GM12875 (cell line): ENCODE results near the gene ASTN1.

ENCODE experiments used
- H3K4me3 ChIP-seq: one replicate; pipeline ENCODE4 v1.5.1; 2011; ENCODE audit warnings: low read depth, low read length, control low read depth
- TF ChIP-seq, protein P1 (sequence below): IDR thresholded peaks from 2 replicates; pipeline ENCODE4 v1.5.1; 2011; ENCODE audit warnings: low read depth, mild to moderate bottlenecking, control low read depth, inconsistent platforms, low read length, moderate library complexity, borderline replicate concordance; ENCODE audit not compliant: insufficient read depth

Gene ASTN1

DNA sequence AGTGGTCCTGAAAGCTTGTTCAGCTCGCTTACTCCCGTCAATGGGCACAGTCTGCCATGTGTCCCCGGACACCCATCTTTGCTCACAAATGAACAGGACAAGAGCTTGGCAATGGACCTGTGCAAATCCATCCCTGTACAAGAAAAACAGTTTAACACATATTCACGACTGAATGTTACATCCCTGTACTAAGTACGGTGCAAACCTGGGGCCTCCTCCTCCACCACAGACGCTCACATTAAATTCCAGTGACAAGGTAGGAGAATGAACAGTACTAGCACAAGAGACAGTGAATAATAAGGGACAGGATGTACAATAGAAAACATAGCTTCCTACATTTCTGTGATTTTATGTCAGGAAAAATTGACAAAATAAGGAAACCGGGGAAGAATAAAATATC, 187.7 kb downstream of the ASTN1 start:
- no peak overlapping the region for H3K4me3 ChIP-seq
- TF ChIP-seq, protein P1, sequence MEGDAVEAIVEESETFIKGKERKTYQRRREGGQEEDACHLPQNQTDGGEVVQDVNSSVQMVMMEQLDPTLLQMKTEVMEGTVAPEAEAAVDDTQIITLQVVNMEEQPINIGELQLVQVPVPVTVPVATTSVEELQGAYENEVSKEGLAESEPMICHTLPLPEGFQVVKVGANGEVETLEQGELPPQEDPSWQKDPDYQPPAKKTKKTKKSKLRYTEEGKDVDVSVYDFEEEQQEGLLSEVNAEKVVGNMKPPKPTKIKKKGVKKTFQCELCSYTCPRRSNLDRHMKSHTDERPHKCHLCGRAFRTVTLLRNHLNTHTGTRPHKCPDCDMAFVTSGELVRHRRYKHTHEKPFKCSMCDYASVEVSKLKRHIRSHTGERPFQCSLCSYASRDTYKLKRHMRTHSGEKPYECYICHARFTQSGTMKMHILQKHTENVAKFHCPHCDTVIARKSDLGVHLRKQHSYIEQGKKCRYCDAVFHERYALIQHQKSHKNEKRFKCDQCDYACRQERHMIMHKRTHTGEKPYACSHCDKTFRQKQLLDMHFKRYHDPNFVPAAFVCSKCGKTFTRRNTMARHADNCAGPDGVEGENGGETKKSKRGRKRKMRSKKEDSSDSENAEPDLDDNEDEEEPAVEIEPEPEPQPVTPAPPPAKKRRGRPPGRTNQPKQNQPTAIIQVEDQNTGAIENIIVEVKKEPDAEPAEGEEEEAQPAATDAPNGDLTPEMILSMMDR = no peak

DNA sequence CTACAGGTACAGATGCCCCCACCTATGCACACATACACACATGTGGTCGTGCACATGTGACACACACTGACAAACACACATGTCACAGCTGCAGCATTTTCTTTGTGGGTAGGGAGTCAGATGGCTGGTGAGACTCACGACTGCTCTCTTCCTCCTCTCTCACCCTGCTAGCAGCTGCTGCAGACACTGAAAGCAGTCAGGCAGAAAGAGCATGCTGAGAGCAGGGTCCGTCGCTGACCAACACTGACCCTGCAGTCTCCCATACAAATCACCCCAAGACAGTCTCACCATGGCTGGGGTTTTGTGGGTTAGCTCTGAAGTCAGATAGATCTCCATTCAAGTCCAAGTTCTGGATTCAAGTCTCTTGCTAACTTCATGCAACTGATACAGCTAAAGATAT, 188.3 kb downstream of the ASTN1 start:
- H3K4me3 ChIP-seq = no peak overlapping the region
- TF ChIP-seq, protein P1 = no peak

DNA sequence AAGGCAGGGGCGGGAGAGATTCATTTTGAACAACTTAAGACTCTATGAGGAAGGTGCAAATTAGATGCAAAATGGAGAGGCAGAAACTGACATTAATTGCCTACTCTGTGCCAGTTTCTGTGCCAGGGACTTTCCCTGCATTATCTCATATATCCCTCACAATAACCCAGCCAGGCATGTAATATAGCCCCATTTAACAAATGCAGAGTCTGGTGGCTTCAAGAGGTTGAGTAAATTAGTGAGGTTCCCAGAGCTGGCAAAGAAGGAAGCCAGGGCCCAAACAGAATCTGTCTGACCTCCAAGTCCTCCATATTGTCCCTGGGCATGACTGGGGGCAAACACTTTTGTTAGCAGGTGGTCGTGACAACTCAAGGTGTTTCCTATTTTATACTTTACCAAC, 199.8 kb downstream of the ASTN1 start:
- H3K4me3 ChIP-seq = no peak overlapping the region
- TF ChIP-seq, protein P1 = no peak

DNA sequence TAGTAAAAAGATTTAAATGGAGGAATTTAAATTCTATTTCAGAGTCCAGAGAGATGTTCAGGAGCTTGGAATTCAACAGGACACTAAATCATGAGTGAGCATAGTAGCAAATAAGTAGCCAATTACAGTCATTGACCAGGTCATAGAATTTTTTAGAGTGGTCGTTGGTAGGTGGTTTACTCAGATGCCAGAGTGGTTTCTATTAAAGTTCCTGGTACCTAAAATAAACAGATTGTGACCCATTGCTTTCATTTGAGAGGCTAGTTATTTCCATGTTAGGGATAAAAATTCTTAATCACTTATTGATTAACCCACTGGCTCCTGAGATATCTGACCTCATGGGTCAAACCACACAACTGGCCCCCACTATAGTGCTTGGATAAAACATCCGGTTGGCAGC, 201.3 kb downstream of the ASTN1 start:
- H3K4me3 ChIP-seq = no peak overlapping the region
- TF ChIP-seq, protein P1 = no peak

DNA sequence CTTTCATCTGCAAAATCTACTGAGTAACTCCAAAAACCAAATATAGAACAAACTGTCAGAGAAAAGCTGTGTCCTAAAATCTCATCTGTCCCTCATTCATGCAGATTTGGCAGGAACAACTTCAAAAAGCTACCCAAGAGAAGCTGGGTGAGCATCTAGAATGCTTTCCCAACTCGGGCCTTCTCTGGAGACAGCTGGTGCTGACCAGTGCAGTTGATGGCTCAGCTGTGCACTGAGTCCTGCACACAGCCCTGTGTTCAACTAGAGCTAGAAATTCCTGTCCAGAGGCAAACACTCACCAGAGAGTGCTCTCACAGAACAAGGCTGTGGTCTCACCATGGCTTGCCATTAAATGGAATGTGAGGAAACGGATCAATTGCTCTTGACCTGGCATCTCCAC, 202.8 kb downstream of the ASTN1 start:
- no peak overlapping the region for H3K4me3 ChIP-seq
- TF ChIP-seq, protein P1 = no peak

DNA sequence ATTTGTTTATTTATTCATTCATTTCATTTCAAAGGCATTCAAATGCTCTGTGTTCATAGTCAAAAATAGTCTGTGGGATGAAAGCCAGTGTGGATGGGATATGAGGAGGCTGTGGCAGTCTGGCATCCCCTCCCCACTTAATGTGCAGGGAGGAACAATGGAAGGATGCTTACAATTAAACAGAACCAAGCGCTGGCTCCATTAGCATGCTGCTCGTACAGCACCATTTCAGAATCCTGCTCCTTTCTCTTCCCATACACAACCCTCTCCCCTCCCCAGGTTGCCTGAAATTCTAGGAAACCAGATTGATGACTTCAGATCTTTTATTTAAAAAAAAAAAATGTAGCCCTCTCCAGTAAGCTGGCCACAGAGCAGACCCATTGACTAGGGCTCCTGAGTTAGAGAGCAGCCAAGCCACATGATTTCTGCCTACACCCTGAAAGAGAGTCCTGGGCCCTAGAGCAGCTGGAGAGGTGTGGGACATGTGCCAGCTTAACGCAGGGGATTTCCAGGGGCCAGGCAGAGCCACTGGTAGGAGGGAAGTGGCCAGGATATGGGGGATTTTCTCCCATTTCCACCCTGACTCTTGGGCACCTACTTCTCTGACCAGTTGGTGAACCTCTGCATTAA, 205.2 kb downstream of the ASTN1 start:
- TF ChIP-seq, protein P1 = no peak
- no peak overlapping the region for H3K4me3 ChIP-seq

DNA sequence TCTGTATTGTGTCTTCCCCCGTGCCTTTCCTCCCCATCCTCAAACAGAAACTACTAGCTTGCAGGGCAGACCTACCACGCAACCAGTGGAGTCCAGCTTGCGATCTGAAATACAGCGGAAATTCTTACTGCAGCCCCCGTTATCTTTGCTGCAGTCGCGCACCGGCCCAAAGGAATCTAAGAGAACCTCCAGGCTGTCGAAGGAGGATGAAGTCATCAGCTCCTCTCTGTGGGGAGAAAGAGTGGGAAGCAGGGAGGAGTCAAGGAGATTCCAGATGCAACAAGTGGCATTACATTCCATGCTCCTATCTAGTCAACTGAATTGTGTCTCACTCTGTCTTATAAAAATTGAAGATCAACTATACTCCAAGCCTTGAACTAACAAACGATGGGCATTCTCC, 206.9 kb downstream of the ASTN1 start:
- TF ChIP-seq, protein P1 = no peak
- H3K4me3 ChIP-seq = no peak overlapping the region
